GM06990 (cell line): ENCODE measurements around the gene CARS1.

ENCODE experiments used
- DNase-seq: peaks from one replicate; pipeline ENCODE4 v3.0.0-alpha.2; 2011; ENCODE audit not compliant: insufficient read length; ENCODE audit errors: extremely low read depth
- H3K27me3 ChIP-seq: replicated peaks from 2 replicates; pipeline ENCODE4 v1.6.0; 2011; ENCODE audit warnings: low read length; ENCODE audit not compliant: control insufficient read depth, insufficient read depth
- H3K36me3 ChIP-seq: 2 replicates; pipeline ENCODE4 v1.5.1; 2011; ENCODE audit warnings: low read length; ENCODE audit not compliant: control insufficient read depth, insufficient read depth
- H3K4me3 ChIP-seq: replicated peaks from 2 replicates; pipeline ENCODE4 v1.5.1; 2011; ENCODE audit warnings: low read depth, mild to moderate bottlenecking, control low read depth, low read length
- CTCF ChIP-seq: IDR thresholded peaks from 2 replicates; pipeline ENCODE4 v1.5.1; 2011; ENCODE audit warnings: low read length, control low read depth, mild to moderate bottlenecking, inconsistent platforms; ENCODE audit not compliant: insufficient read depth, poor library complexity, severe bottlenecking

The CARS1 gene

GRCh38 chr11:3002871-3003270 is 54.4 kb downstream of the CARS1 start:
- H3K4me3 ChIP-seq = no peak overlapping the region
- H3K36me3 ChIP-seq = peaks cover 44% of the 10 kb centered on the region
- no peak for TF ChIP-seq CTCF
- DNase-seq = no peak
- H3K27me3 ChIP-seq = no peaks in the 10 kb centered on the region

GRCh38 chr11:3002351-3002861 is 54.8 kb downstream of the CARS1 start:
- no peak for TF ChIP-seq CTCF
- Histone ChIP-seq H3K4me3 (no peak overlapping the region), H3K36me3 (peaks cover 40% of the 10 kb centered on the region), H3K27me3 (no peaks in the 10 kb centered on the region)
- DNase-seq = no peak

GRCh38 chr11:3001496-3001895 is 55.7 kb downstream of the CARS1 start:
- DNase-seq = no peak
- no peaks in the 10 kb centered on the region for H3K27me3 ChIP-seq
- H3K4me3 ChIP-seq = no peak overlapping the region
- no peak for TF ChIP-seq CTCF
- H3K36me3 ChIP-seq = peaks cover 32% of the 10 kb centered on the region

GRCh38 chr11:3000032-3000961 is 56.9 kb downstream of the CARS1 start:
- no peak for TF ChIP-seq CTCF
- DNase-seq = no peak
- no peak overlapping the region for H3K4me3 ChIP-seq
- H3K27me3 ChIP-seq = no peaks in the 10 kb centered on the region
- peaks cover 30% of the 10 kb centered on the region for H3K36me3 ChIP-seq

GRCh38 chr11:2999464-2999998 is 57.7 kb downstream of the CARS1 start:
- no peak overlapping the region for H3K4me3 ChIP-seq
- no peaks in the 10 kb centered on the region for H3K27me3 ChIP-seq
- no peak for DNase-seq
- no peak for TF ChIP-seq CTCF
- H3K36me3 ChIP-seq = peaks cover 28% of the 10 kb centered on the region
